ENCODE results near the gene RYR1. TPM values are rescaled to one million over a fixed set of nuclear protein-coding genes. Genes with fewer than 3 reads are reported as not detected.

The RYR1 gene
- total and polyA plus RNA-seq, 8 donors = 1.5 to 5.8 (median 3.6) TPM

- H3K9me3 ChIP-seq = no peaks in the 10 kb centered on the region
- no peak overlapping the region for H3K27ac ChIP-seq
- DNase-seq = no peak
- no peaks in the 10 kb centered on the region for H3K36me3 ChIP-seq
- no peak for TF ChIP-seq CTCF (IDR thresholded peaks at IDR 0.05)
- intact Hi-C loops (cut with DNase I) = no loop called here
- H3K4me3 ChIP-seq = no peak overlapping the region
- peaks cover 0 to 6% of the 10 kb centered on the region in 2 donors for H3K4me1 ChIP-seq
- H3K27me3 ChIP-seq = peaks cover 6 to 47% of the 10 kb centered on the region in 2 donors
- no peak for ATAC-seq
Observed at GRCh38 chr19:38561053-38561606, 127.6 kb downstream of the RYR1 start.

GRCh38 chr19:38561658-38562057 is 128.2 kb downstream of the RYR1 start:
- peaks cover 6 to 52% of the 10 kb centered on the region in 2 donors for H3K27me3 ChIP-seq
- H3K27ac ChIP-seq = no peak overlapping the region
- ATAC-seq (no peak), DNase-seq (no peak)
- H3K9me3 ChIP-seq = no peaks in the 10 kb centered on the region
- H3K4me1 ChIP-seq = peaks cover 0 to 6% of the 10 kb centered on the region in 2 donors
- no peaks in the 10 kb centered on the region for H3K36me3 ChIP-seq
- TF ChIP-seq CTCF (IDR thresholded peaks at IDR 0.05) = no peak
- no peak overlapping the region for H3K4me3 ChIP-seq
- intact Hi-C loops (cut with DNase I) = no loop called here

- H3K36me3 ChIP-seq = no peaks in the 10 kb centered on the region
- intact Hi-C loops (cut with DNase I) = no loop called here
Observed at GRCh38 chr19:38562096-38562495, 128.6 kb downstream of the RYR1 start.

GRCh38 chr19:38563475-38563874 is 130.0 kb downstream of the RYR1 start:
- TF ChIP-seq CTCF (IDR thresholded peaks at IDR 0.05) = no peak
- DNase-seq = peak in 1 of 4 donors; percentile 11
- Histone ChIP-seq H3K36me3 (no peaks in the 10 kb centered on the region), H3K27ac (no peak overlapping the region), H3K9me3 (no peaks in the 10 kb centered on the region), H3K4me3 (no peak overlapping the region), H3K4me1 (peaks cover 0 to 6% of the 10 kb centered on the region in 2 donors), H3K27me3 (peaks cover 6 to 63% of the 10 kb centered on the region in 2 donors)
- no peak for ATAC-seq
- intact Hi-C loops (cut with DNase I) = no loop called here

More at GRCh38 chr19:38562096-38562495, 128.6 kb downstream of the RYR1 start:
- ATAC-seq (no peak), DNase-seq (no peak)
- Histone ChIP-seq H3K4me3 (no peak overlapping the region), H3K4me1 (peaks cover 0 to 6% of the 10 kb centered on the region in 2 donors), H3K9me3 (no peaks in the 10 kb centered on the region), H3K27me3 (peaks cover 6 to 57% of the 10 kb centered on the region in 2 donors), H3K27ac (no peak overlapping the region)
- no peak for TF ChIP-seq CTCF (IDR thresholded peaks at IDR 0.05)

GRCh38 chr19:38564981-38565690 is 131.6 kb downstream of the RYR1 start:
- intact Hi-C loops (cut with DNase I) = no loop called here
- ATAC-seq (peak; percentile 62), DNase-seq (peak in 2 of 4 donors; percentile 10 to 82)
- H3K27ac ChIP-seq = no peak overlapping the region
- H3K36me3 ChIP-seq = no peaks in the 10 kb centered on the region
- no peak for TF ChIP-seq CTCF (IDR thresholded peaks at IDR 0.05)
- H3K27me3 ChIP-seq = peaks cover 6 to 63% of the 10 kb centered on the region in 2 donors
- peaks cover 0 to 6% of the 10 kb centered on the region in 2 donors for H3K4me1 ChIP-seq
- no peaks in the 10 kb centered on the region for H3K9me3 ChIP-seq
- peak overlapping the region in 1 of 2 donors; percentile 26 for H3K4me3 ChIP-seq

All from left lung (tissue), 10 donors.